HepG2 (cell line): ENCODE measurements around the gene TMEM256. TPM values are rescaled to one million over a fixed set of nuclear protein-coding genes. Genes with fewer than 3 reads are reported as not detected.

Experiments used
- AGO1 ChIP-seq: fragments of 200-400 bp; formaldehyde crosslinking; IDR thresholded peaks from 2 replicates; pipeline ENCODE4 v1.6.1; 2017; ENCODE audit warnings: mild to moderate bottlenecking, low read depth, low read length, moderate library complexity; ENCODE audit not compliant: poor library complexity, severe bottlenecking
- BCL6 ChIP-seq: IDR thresholded peaks from 2 replicates; pipeline ENCODE4 v1.6.1; 2016; ENCODE audit warnings: missing genetic modification reagents, missing compliant biosample characterization
- ELF3 ChIP-seq: IDR thresholded peaks from 2 replicates; pipeline ENCODE4 v1.6.1; 2016; ENCODE audit warnings: missing genetic modification reagents, missing compliant biosample characterization
- HHEX ChIP-seq: IDR thresholded peaks from 2 replicates; pipeline ENCODE4 v1.6.1; 2016; ENCODE audit warnings: control low read depth
- HOXA5 ChIP-seq: sonication (generic); formaldehyde crosslinking; IDR thresholded peaks from 2 replicates; pipeline ENCODE4 v1.4.0; 2020; ENCODE audit warnings: missing genetic modification reagents
- KDM1A ChIP-seq: IDR thresholded peaks from 2 replicates; pipeline ENCODE4 v1.6.1; 2016; ENCODE audit warnings: missing compliant biosample characterization
- KLF13 ChIP-seq: sonication (generic); formaldehyde crosslinking; IDR thresholded peaks from 2 replicates; pipeline ENCODE4 v1.4.0; 2020; ENCODE audit warnings: mild to moderate bottlenecking, missing genetic modification reagents
- MATR3 ChIP-seq: sonication (generic); formaldehyde crosslinking; IDR thresholded peaks from 2 replicates; pipeline ENCODE4 v1.4.0; 2020; ENCODE audit warnings: missing genetic modification reagents
- NFYC ChIP-seq: IDR thresholded peaks from 2 replicates; pipeline ENCODE4 v1.6.1; 2016; ENCODE audit warnings: missing genetic modification reagents, missing compliant biosample characterization
- NR1H2 ChIP-seq: sonication (generic); formaldehyde crosslinking; IDR thresholded peaks from 2 replicates; pipeline ENCODE4 v1.8.1; 2022; ENCODE audit warnings: low read depth, missing genetic modification reagents, borderline replicate concordance
- NR3C1 ChIP-seq: sonication (generic); formaldehyde crosslinking; IDR thresholded peaks from 2 replicates; pipeline ENCODE4 v1.4.0; 2020; ENCODE audit warnings: missing genetic modification reagents
- RARG ChIP-seq: sonication (generic); formaldehyde crosslinking; IDR thresholded peaks from 2 replicates; pipeline ENCODE4 v1.4.0; 2020; ENCODE audit warnings: low read depth, mild to moderate bottlenecking, missing genetic modification reagents
- SMARCE1 ChIP-seq: fragments of 450-650 bp; IDR thresholded peaks from 2 replicates; pipeline ENCODE4 v1.6.1; 2017; ENCODE audit warnings: borderline replicate concordance
- STAG1 ChIP-seq: sonication (generic); formaldehyde crosslinking; IDR thresholded peaks from 2 replicates; pipeline ENCODE4 v1.4.0; 2020; ENCODE audit warnings: missing genetic modification reagents
- ZNF337 ChIP-seq: sonication (generic); formaldehyde crosslinking; IDR thresholded peaks from 2 replicates; pipeline ENCODE4 v1.5.1; 2020; ENCODE audit warnings: missing genetic modification reagents, low read depth, mild to moderate bottlenecking, borderline replicate concordance
- ZNF569 ChIP-seq: sonication (generic); formaldehyde crosslinking; IDR thresholded peaks from 2 replicates; pipeline ENCODE4 v1.5.0; 2020; ENCODE audit warnings: mild to moderate bottlenecking, missing genetic modification reagents, moderate library complexity, borderline replicate concordance
- ZNF749 ChIP-seq: sonication (generic); formaldehyde crosslinking; IDR thresholded peaks from 2 replicates; pipeline ENCODE4 v1.8.0; 2022; ENCODE audit warnings: mild to moderate bottlenecking, missing genetic modification reagents, moderate library complexity, borderline replicate concordance
- polyA plus RNA-seq, 8 experiments: library from polyadenylated mRNA; depleted of rRNA in 3 of 8; stranded (reverse) in 7 of 8; unstranded in 1 of 8; fragments of >200 nt; fragmentation: Illumina TruSeq in 4 of 8; extraction: Trizol in 4 of 8; gene quantifications; 2 replicates each; pipeline versions ENCODE4 v1.2.1 to v1.2.3, GENCODE V29; 2011 to 2016; ENCODE audit warnings: low read depth in 4 of 8, missing spikeins in 1 of 8, mixed read lengths in 1 of 8; ENCODE audit not compliant: insufficient read depth in 1 of 8
- total RNA-seq, 5 experiments: library from RNA; depleted of rRNA; stranded (reverse); fragments of >200 nt; fragmentation: Illumina TruSeq; extraction: Trizol; gene quantifications; 2 replicates each; pipeline ENCODE4 v1.2.3, GENCODE V29; 2016; ENCODE audit warnings: low read depth in 1 of 5
- TF ChIP-seq, protein P1 (sequence below), 2 experiments: fragments of 450-650 bp in 1 of 2; sonication (generic) in 1 of 2; formaldehyde crosslinking in 1 of 2; IDR thresholded peaks; 2 replicates each; pipeline versions ENCODE4 v1.6.1 to v1.8.0; 2016 to 2022; ENCODE audit warnings: antibody characterized with exemption in 1 of 2, mild to moderate bottlenecking in 1 of 2, missing genetic modification reagents in 1 of 2
- TF ChIP-seq, protein P2 (sequence below): sonication (generic); formaldehyde crosslinking; IDR thresholded peaks from 2 replicates; pipeline ENCODE4 v1.8.1; 2023; ENCODE audit warnings: missing genetic modification reagents, mild to moderate bottlenecking, borderline replicate concordance
- TF ChIP-seq, protein P3 (sequence below): sonication (generic); formaldehyde crosslinking; IDR thresholded peaks from 2 replicates; pipeline ENCODE4 v1.5.1; 2020; ENCODE audit warnings: missing genetic modification reagents, mild to moderate bottlenecking, borderline replicate concordance

Gene TMEM256
- total and polyA plus RNA-seq, 2 of the 13 experiments (the other 11 are each of a cell fraction or from before 2014, with no cell fraction given): 231 to 252 TPM

DNA sequence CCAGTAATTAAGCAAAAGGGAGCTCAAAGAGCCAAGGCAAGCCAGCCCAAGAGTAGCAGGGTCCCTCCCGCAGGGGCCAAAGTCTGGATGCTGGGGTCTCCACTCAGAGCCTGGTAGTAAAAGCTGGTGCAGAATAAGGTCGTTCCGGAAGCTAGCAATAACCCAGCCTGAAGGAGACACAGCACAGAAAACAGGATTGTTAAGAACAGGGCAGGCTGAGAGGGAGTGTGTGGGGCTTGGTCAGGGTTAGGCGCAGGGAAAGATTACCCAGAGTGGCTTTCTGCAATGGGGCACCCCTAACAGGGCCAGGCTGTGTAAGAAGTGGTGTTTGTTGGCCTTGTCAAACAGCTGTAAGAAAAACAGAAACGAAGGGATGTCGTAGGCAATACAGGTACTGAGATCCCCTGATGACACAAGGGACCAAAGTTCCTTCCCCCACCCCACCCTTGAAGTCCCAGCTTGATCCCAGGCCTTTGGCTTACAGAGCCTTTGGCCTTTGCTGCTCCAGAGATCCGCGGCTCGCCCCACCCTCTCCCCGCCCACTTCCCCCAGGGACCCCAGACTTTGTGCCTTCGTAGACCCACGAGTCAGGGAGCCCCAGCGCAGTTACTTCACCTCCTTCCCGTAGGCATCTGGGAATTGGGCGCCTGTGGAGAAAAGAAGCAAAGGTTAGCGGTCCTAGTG is 712 bp downstream of the TMEM256 start (continued):
- TF ChIP-seq AGO1: no peak
- TF ChIP-seq, protein P1, sequence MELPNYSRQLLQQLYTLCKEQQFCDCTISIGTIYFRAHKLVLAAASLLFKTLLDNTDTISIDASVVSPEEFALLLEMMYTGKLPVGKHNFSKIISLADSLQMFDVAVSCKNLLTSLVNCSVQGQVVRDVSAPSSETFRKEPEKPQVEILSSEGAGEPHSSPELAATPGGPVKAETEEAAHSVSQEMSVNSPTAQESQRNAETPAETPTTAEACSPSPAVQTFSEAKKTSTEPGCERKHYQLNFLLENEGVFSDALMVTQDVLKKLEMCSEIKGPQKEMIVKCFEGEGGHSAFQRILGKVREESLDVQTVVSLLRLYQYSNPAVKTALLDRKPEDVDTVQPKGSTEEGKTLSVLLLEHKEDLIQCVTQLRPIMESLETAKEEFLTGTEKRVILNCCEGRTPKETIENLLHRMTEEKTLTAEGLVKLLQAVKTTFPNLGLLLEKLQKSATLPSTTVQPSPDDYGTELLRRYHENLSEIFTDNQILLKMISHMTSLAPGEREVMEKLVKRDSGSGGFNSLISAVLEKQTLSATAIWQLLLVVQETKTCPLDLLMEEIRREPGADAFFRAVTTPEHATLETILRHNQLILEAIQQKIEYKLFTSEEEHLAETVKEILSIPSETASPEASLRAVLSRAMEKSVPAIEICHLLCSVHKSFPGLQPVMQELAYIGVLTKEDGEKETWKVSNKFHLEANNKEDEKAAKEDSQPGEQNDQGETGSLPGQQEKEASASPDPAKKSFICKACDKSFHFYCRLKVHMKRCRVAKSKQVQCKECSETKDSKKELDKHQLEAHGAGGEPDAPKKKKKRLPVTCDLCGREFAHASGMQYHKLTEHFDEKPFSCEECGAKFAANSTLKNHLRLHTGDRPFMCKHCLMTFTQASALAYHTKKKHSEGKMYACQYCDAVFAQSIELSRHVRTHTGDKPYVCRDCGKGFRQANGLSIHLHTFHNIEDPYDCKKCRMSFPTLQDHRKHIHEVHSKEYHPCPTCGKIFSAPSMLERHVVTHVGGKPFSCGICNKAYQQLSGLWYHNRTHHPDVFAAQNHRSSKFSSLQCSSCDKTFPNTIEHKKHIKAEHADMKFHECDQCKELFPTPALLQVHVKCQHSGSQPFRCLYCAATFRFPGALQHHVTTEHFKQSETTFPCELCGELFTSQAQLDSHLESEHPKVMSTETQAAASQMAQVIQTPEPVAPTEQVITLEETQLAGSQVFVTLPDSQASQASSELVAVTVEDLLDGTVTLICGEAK (IDR thresholded peaks at IDR 0.05): no peak
- TF ChIP-seq, protein P1 (CRISPR knock-in tag; IDR thresholded peaks at IDR 0.05): no peak
- no peak for TF ChIP-seq BCL6 (CRISPR knock-in tag)
- TF ChIP-seq, protein P2, sequence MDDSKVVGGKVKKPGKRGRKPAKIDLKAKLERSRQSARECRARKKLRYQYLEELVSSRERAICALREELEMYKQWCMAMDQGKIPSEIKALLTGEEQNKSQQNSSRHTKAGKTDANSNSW: no peak
- no peak for TF ChIP-seq STAG1 (CRISPR knock-in tag)
- no peak for TF ChIP-seq HHEX
- no peak for TF ChIP-seq ZNF337 (CRISPR knock-in tag)
- TF ChIP-seq, protein P3, sequence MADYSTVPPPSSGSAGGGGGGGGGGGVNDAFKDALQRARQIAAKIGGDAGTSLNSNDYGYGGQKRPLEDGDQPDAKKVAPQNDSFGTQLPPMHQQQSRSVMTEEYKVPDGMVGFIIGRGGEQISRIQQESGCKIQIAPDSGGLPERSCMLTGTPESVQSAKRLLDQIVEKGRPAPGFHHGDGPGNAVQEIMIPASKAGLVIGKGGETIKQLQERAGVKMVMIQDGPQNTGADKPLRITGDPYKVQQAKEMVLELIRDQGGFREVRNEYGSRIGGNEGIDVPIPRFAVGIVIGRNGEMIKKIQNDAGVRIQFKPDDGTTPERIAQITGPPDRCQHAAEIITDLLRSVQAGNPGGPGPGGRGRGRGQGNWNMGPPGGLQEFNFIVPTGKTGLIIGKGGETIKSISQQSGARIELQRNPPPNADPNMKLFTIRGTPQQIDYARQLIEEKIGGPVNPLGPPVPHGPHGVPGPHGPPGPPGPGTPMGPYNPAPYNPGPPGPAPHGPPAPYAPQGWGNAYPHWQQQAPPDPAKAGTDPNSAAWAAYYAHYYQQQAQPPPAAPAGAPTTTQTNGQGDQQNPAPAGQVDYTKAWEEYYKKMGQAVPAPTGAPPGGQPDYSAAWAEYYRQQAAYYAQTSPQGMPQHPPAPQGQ (CRISPR knock-in tag): no peak
- TF ChIP-seq NFYC (CRISPR knock-in tag): no peak
- no peak for TF ChIP-seq HOXA5 (CRISPR knock-in tag)
- TF ChIP-seq SMARCE1: no peak
- TF ChIP-seq ELF3 (CRISPR knock-in tag): no peak
- TF ChIP-seq NR3C1: no peak
- TF ChIP-seq MATR3 (CRISPR knock-in tag): no peak
- TF ChIP-seq ZNF749: no peak
- TF ChIP-seq KDM1A (CRISPR knock-in tag): no peak
- no peak for TF ChIP-seq ZNF569 (CRISPR knock-in tag)
- TF ChIP-seq RARG (CRISPR knock-in tag): no peak
- no peak for TF ChIP-seq NR1H2 (CRISPR knock-in tag)
- no peak for TF ChIP-seq KLF13 (CRISPR knock-in tag)
